Calu3 (cell line): ENCODE data around the gene TBC1D17. TPM values are rescaled to one million over a fixed set of nuclear protein-coding genes. Genes with fewer than 3 reads are reported as not detected.

Source experiments
- BruUV-seq: library from RNA; stranded (reverse); fragments of 400-500 nt; replicated peaks from 2 replicates; lab custom pipeline; 2021; lab: Mats Ljungman, UMichigan
- CTCF ChIA-PET: fragments of 300-600 bp; sonication (Branson Sonifier 250); formaldehyde crosslinking; loops from one replicate; lab custom pipeline; 2022; ENCODE audit warnings: antibody characterized with exemption; lab: Charles Lee
- DNase-seq: peaks from one replicate; pipeline ENCODE4 v3.0.0; 2022
- H3K27ac Mint-ChIP-seq: one replicate; pipeline ENCODE4 v1.8.0; 2022; ENCODE audit warnings: mixed read lengths; ENCODE audit not compliant: unreplicated experiment
- H3K27me3 Mint-ChIP-seq: one replicate; pipeline ENCODE4 v1.8.0; 2022; ENCODE audit warnings: mixed read lengths; ENCODE audit not compliant: unreplicated experiment
- H3K36me3 Mint-ChIP-seq: one replicate; pipeline ENCODE4 v1.8.0; 2022; ENCODE audit warnings: mild to moderate bottlenecking, moderate library complexity, mixed read lengths; ENCODE audit not compliant: insufficient read depth, unreplicated experiment
- H3K4me1 Mint-ChIP-seq: one replicate; pipeline ENCODE4 v1.8.0; 2022; ENCODE audit warnings: mild to moderate bottlenecking, low read depth, mixed read lengths; ENCODE audit not compliant: unreplicated experiment
- H3K4me3 Mint-ChIP-seq: one replicate; pipeline ENCODE4 v1.8.0; 2022; ENCODE audit warnings: mild to moderate bottlenecking, low read depth, moderate library complexity, mixed read lengths; ENCODE audit not compliant: unreplicated experiment
- H3K9me3 Mint-ChIP-seq: one replicate; pipeline ENCODE4 v1.8.0; 2022; ENCODE audit warnings: low read depth, mixed read lengths; ENCODE audit not compliant: unreplicated experiment
- intact Hi-C: fragments of 100-400 bp; cut with micrococcal nuclease; formaldehyde crosslinking; loops from one replicate; pipeline ENCODE4 v1.10.0; 2022; ENCODE audit not compliant: unreplicated experiment
- total RNA-seq: library from RNA; stranded (reverse); gene quantifications from 2 replicates; pipeline ENCODE4 v1.2.3, GENCODE V29; 2022
- TF ChIP-seq, protein P1 (sequence below): fragments of 200-600 bp; IDR thresholded peaks from one replicate; pipeline ENCODE4 v1.8.0; 2022; ENCODE audit warnings: antibody characterized with exemption; ENCODE audit not compliant: unreplicated experiment

TBC1D17 gene
- total RNA-seq, 1 experiment from 2014 or later: 56.9 TPM

DNA sequence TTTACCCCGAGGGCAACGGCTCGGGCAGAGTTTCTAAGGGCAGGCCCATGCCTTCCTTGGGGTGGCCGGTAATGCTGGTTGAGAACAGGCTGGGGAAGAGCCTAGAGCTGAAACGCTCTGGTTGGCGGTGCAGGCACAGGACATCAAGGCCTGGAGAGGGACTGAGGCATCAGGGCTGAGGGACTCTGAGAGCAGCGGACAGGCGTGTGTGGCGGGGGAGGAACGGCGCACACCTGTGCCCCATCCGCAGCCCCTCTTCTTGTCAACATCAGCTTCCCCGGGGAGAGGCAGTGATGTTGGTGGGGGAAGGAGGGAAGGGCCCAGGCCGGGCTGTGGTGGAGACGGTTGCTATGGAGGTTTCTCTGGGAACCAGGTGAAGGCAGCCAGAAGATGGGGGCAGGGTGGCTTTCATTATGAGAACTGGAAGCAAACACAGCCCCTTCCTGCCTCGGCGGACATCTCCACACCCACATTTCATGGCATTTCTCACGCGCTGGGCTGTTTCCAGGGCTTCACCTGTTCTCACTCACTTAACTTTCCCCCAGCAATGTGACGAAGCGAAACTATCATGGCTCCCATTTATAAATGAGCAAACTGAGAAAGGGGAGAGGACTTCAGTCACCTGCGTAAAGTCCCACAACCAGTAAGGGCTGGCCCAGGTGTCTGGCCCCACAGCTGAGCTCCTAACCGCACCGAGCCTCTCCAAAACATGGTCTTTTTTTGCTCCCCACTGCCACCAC is 43.3 kb downstream of the TBC1D17 start:
- CTCF ChIA-PET: interaction anchor here (0.5 to 0.7 kb wide), 2 partner anchors 13 to 154 kb away, joined by 3 to 5 read pairs; partner anchors contain the start of gene AP2A1
- intact Hi-C loops: no loop called here

GRCh38 chr19:49921871-49922795 is 44.6 kb downstream of the TBC1D17 start:
- BruUV-seq: no TSS peak
- Mint-ChIP-seq H3K27ac (no peak overlapping the region), H3K4me1 (no peaks in the 10 kb centered on the region), H3K9me3 (no peaks in the 10 kb centered on the region), H3K4me3 (no peak overlapping the region), H3K36me3 (peaks cover 84% of the 10 kb centered on the region), H3K27me3 (no peaks in the 10 kb centered on the region)
- intact Hi-C loops: no loop called here
- DNase-seq: no peak
- CTCF ChIA-PET: no interaction called here
- TF ChIP-seq, protein P1, sequence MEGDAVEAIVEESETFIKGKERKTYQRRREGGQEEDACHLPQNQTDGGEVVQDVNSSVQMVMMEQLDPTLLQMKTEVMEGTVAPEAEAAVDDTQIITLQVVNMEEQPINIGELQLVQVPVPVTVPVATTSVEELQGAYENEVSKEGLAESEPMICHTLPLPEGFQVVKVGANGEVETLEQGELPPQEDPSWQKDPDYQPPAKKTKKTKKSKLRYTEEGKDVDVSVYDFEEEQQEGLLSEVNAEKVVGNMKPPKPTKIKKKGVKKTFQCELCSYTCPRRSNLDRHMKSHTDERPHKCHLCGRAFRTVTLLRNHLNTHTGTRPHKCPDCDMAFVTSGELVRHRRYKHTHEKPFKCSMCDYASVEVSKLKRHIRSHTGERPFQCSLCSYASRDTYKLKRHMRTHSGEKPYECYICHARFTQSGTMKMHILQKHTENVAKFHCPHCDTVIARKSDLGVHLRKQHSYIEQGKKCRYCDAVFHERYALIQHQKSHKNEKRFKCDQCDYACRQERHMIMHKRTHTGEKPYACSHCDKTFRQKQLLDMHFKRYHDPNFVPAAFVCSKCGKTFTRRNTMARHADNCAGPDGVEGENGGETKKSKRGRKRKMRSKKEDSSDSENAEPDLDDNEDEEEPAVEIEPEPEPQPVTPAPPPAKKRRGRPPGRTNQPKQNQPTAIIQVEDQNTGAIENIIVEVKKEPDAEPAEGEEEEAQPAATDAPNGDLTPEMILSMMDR: no peak

More for the DNA sequence above, 43.3 kb downstream of the TBC1D17 start:
- Mint-ChIP-seq H3K27me3 (no peaks in the 10 kb centered on the region), H3K27ac (no peak overlapping the region), H3K9me3 (no peaks in the 10 kb centered on the region), H3K36me3 (peaks cover 84% of the 10 kb centered on the region), H3K4me1 (peaks cover under 1% of the 10 kb centered on the region), H3K4me3 (no peak overlapping the region)
- BruUV-seq: no TSS peak
- DNase-seq: no peak
- TF ChIP-seq, protein P1: no peak

DNA sequence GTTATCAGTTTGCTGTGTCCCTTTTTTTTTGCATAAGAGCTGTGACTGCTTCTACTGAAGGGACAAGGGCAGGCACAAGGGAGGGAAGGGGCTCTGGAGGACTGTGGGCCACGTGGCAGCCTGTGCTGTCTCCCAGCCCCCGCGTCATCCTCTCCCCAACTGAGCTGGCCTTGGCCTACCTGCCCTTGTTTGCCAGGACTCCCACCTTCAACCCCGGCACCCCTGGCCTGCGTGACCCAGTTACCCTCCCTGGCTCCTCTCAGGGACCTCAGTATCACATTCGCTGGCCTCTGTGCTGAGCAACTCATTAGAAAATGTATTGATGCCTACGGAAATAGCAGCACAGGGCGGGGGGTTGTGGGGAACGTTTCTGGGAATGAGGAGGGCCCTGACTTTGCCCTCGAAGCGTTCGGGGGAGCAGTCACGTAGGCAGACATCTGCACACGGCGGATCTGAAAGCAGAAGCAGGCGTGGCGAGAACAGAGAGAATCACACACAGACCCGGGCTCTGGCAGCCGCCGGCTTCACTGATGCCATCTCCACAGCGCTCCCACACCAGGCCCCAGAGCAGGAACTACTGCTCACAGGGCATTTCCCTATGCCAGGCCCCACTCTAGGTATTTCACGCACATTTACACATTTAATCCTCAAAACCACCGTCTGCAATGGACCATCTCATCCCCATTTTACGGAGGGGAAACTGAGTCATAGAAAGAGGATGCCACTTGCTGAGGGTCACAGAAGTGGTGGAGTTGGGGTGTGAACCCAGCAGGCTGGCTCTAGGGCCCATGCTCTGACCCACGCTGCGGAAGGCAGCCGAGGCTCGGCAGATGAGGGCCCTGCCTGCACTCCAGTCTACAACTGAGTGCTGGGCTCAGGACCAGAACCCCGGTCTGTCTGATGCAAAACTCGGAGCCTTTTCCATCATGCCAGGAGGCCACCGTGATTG is 45.8 kb downstream of the TBC1D17 start:
- Mint-ChIP-seq H3K4me1 (peaks cover 8% of the 10 kb centered on the region), H3K36me3 (peaks cover 84% of the 10 kb centered on the region), H3K9me3 (no peaks in the 10 kb centered on the region), H3K27ac (no peak overlapping the region), H3K27me3 (no peaks in the 10 kb centered on the region), H3K4me3 (no peak overlapping the region)
- TF ChIP-seq, protein P1: no peak
- CTCF ChIA-PET: no interaction called here
- DNase-seq: no peak
- intact Hi-C loops: no loop called here
- BruUV-seq: no TSS peak
